ENCODE measurements around the gene INPP5D. TPM values are rescaled to one million over a fixed set of nuclear protein-coding genes. Genes with fewer than 3 reads are reported as not detected.

Gene INPP5D
- total and polyA plus RNA-seq, 2 of the 8 experiments (the other 6 are each of a cell fraction or from before 2014, with no cell fraction given) = 4.5 to 7.1 TPM

GRCh38 chr2:233094614-233095013 is 34.5 kb downstream of the INPP5D start:
- Histone ChIP-seq H4K8ac (ENCODE audit: extremely low read depth, insufficient read depth, low read length) (no peak overlapping the region), H3K27ac (ENCODE audit: low read depth, low read length) (no peak overlapping the region), H3K36me3 (ENCODE audit: control insufficient read depth in 2 of 4, insufficient read depth in 4 of 4, low read length in 3 of 4) (no peaks in the 10 kb centered on the region), H2BK120ac (replicated peaks; ENCODE audit: low read depth, low read length) (no peak overlapping the region), H2BK20ac (ENCODE audit: low read length) (no peak overlapping the region), H4K91ac (replicated peaks; ENCODE audit: insufficient read length, low read length) (no peak overlapping the region), H2AK5ac (ENCODE audit: low read depth, low read length) (no peak overlapping the region), H3K9ac (replicated peaks in 1 of 4; ENCODE audit: extremely low read depth in 1 of 4, low read depth in 3 of 4, low read length in 3 of 4) (no peak overlapping the region), H3K23ac (ENCODE audit: insufficient read length) (no peak overlapping the region), H4K5ac (ENCODE audit: insufficient read length, low read depth, low read length) (no peak overlapping the region), H3K56ac (replicated peaks; ENCODE audit: insufficient read length, low read depth, low read length) (no peak overlapping the region), H2BK5ac (ENCODE audit: low read depth, low read length) (no peak overlapping the region), H3K4me2 (ENCODE audit: insufficient read depth in 1 of 2, low read depth in 2 of 2, low read length in 2 of 2) (no peak overlapping the region), H2BK15ac (ENCODE audit: low read length) (no peak overlapping the region), H3K9me3 (ENCODE audit: insufficient read depth in 2 of 2, low read depth in 1 of 2, low read length in 1 of 2) (no peaks in the 10 kb centered on the region), H3K4me3 (ENCODE audit: extremely low read depth in 1 of 4, insufficient read depth in 2 of 4, low read depth in 3 of 4, low read length in 4 of 4) (no peak overlapping the region), H3K23me2 (ENCODE audit: low read depth, low read length) (no peaks in the 10 kb centered on the region), H3K4ac (replicated peaks; ENCODE audit: insufficient read length, low read depth, low read length) (no peak overlapping the region), H3K79me1 (ENCODE audit: low read depth, low read length) (no peaks in the 10 kb centered on the region), H4K20me1 (replicated peaks in 1 of 2; ENCODE audit: control insufficient read depth in 1 of 2, insufficient read depth in 2 of 2, low read length in 2 of 2) (no peaks in the 10 kb centered on the region), H3K4me1 (replicated peaks in 1 of 4; ENCODE audit: control insufficient read depth in 3 of 4, insufficient read depth in 4 of 4, low read length in 3 of 4) (no peaks in the 10 kb centered on the region), H3K18ac (ENCODE audit: extremely low read depth, low read length) (no peak overlapping the region; the same call in 1 of the 2 replicates), H3K14ac (ENCODE audit: insufficient read length) (no peak overlapping the region), H3K79me2 (ENCODE audit: control insufficient read depth in 1 of 2, insufficient read depth in 2 of 2, low read length in 2 of 2) (no peaks in the 10 kb centered on the region), H2BK12ac (ENCODE audit: low read depth, low read length) (no peak overlapping the region), H2AFZ (ENCODE audit: low read length) (no peak overlapping the region), H3K27me3 (replicated peaks in 1 of 4; ENCODE audit: control insufficient read depth in 3 of 4, extremely low read depth in 1 of 4, insufficient read depth in 3 of 4, low read length in 3 of 4) (no peaks in the 10 kb centered on the region; a peak in 1 of 7 replicates)
- POLR2A ChIA-PET (ENCODE audit: partially characterized antibody) = interaction anchor here (0.6 kb wide), 1 partner anchor 1417 kb away, joined by 3 read pairs; no protein-coding TSS in a partner anchor
- 60% methylated on average over 6 of the region's 6 CpGs; no CpG with 5 or more reads in 1 of the 2 experiments for WGBS, 2 experiments (ENCODE audit: extremely low coverage in 1 of 2, insufficient coverage in 1 of 2, insufficient read length in 1 of 2, insufficient replicate concordance in 2 of 2, low coverage in 1 of 2, low lambda C conversion rate in 2 of 2, missing lambda C conversion rate in 1 of 2)
- CTCF ChIA-PET (ENCODE audit: partially characterized antibody) = interaction anchor here (0.7 to 1.8 kb wide), 2 partner anchors 35 to 156 kb away, joined by 3 to 10 read pairs; no protein-coding TSS in a partner anchor
- DNase-seq (ENCODE audit: low read depth in 1 of 2, low spot score in 2 of 2) (no peak), FAIRE-seq (no peak)
- TF ChIP-seq CHD2 (IDR thresholded peaks at IDR 0.05; ENCODE audit: low read length) (no peak), ATF3 (IDR thresholded peaks at IDR 0.05; ENCODE audit: insufficient read depth, low read depth, low read length) (no peak), HDAC6 (IDR thresholded peaks at IDR 0.05; ENCODE audit: low read depth, low read length) (no peak), RXRA (IDR thresholded peaks at IDR 0.05; ENCODE audit: insufficient read depth, low read depth, low read length) (no peak), KDM5A (IDR thresholded peaks at IDR 0.05; ENCODE audit: low read length) (no peak), ASH2L (IDR thresholded peaks at IDR 0.05; ENCODE audit: low read length) (no peak), KDM4A (IDR thresholded peaks at IDR 0.05; ENCODE audit: low read depth, low read length, severe bottlenecking) (no peak), SIX5 (IDR thresholded peaks at IDR 0.05; ENCODE audit: low read depth, low read length) (no peak), ZNF274 (IDR thresholded peaks at IDR 0.05; ENCODE audit: borderline replicate concordance, extremely low read depth, low read length) (no peak), BRCA1 (IDR thresholded peaks at IDR 0.05; ENCODE audit: low read depth, low read length) (no peak), CREB1 (IDR thresholded peaks at IDR 0.05) (no peak), CHD1 (IDR thresholded peaks at IDR 0.05; ENCODE audit: low read depth, low read length) (no peak), EGR1 (IDR thresholded peaks at IDR 0.05; ENCODE audit: borderline replicate concordance, low read depth, low read length) (no peak), CEBPB (IDR thresholded peaks at IDR 0.05; ENCODE audit: low read depth, low read length) (no peak), BCL11A (IDR thresholded peaks at IDR 0.05; ENCODE audit: low read depth in 2 of 2, low read length in 2 of 2) (no peak), GTF2F1 (IDR thresholded peaks at IDR 0.05; ENCODE audit: borderline replicate concordance, low read depth, low read length) (no peak)

Data from H1 (cell line).